Stomach (tissue), 4 donors: Measurements from ENCODE around the gene TTC13.

Experiments
- POLR2A ChIP-seq, 4 donors: fragments of 450-650 bp; IDR thresholded peaks; one replicate each; pipeline ENCODE4 v1.6.1; 2016; ENCODE audit warnings: antibody characterized with exemption in 4 of 4, control low read depth in 2 of 4, mild to moderate bottlenecking in 1 of 4, moderate library complexity in 1 of 4
- POLR2AphosphoS5 ChIP-seq, 3 donors: sonication (generic); formaldehyde crosslinking; IDR thresholded peaks; one replicate each; pipeline ENCODE4 v1.6.1; 2016; ENCODE audit warnings: antibody characterized with exemption in 3 of 3
- TF ChIP-seq, protein P1 (sequence below), 7 experiments: fragments of 450-650 bp in 4 of 7; fragments of 200-600 bp in 3 of 7; sonication (generic) in 3 of 7; IDR thresholded peaks; one replicate each; pipeline ENCODE4 v1.5.1; 2016 to 2019; ENCODE audit warnings: antibody characterized with exemption in 7 of 7, control low read depth in 2 of 7, mild to moderate bottlenecking in 1 of 7

GRCh38 chr1:230875370-230875769, 103.3 kb downstream of the TTC13 start:
- TF ChIP-seq, protein P1, sequence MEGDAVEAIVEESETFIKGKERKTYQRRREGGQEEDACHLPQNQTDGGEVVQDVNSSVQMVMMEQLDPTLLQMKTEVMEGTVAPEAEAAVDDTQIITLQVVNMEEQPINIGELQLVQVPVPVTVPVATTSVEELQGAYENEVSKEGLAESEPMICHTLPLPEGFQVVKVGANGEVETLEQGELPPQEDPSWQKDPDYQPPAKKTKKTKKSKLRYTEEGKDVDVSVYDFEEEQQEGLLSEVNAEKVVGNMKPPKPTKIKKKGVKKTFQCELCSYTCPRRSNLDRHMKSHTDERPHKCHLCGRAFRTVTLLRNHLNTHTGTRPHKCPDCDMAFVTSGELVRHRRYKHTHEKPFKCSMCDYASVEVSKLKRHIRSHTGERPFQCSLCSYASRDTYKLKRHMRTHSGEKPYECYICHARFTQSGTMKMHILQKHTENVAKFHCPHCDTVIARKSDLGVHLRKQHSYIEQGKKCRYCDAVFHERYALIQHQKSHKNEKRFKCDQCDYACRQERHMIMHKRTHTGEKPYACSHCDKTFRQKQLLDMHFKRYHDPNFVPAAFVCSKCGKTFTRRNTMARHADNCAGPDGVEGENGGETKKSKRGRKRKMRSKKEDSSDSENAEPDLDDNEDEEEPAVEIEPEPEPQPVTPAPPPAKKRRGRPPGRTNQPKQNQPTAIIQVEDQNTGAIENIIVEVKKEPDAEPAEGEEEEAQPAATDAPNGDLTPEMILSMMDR (IDR thresholded peaks at IDR 0.05): no peak
- TF ChIP-seq POLR2AphosphoS5 (IDR thresholded peaks at IDR 0.05): no peak
- no peak for TF ChIP-seq POLR2A (IDR thresholded peaks at IDR 0.05)
